ENCODE measurements around the gene CACNG3. TPM values are rescaled to one million over a fixed set of nuclear protein-coding genes. Genes with fewer than 3 reads are reported as not detected.

Gene CACNG3
- total RNA-seq, 1 donor from 2014 or later, result not detected

DNA sequence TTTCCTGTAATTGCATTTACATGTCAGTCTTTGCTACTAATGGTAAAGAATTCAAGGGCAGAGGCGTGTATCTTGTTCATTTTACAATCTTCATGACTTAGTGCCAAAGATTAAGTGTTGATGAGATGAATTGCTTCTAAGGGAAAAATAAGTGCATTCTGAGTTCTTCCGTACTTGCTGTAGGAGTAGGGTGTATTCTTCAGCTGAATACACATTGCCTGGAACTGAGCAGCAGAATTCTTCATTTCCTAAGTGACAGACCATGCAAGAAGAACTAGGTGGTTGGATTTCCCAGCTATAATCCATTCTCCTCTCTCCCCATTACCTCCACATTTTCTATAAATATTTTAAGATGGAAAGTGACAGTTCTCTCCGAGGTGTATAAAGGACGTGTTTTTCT is 104.8 kb downstream of the CACNG3 start:
- no peak for DNase-seq
- intact Hi-C loops (cut with micrococcal nuclease), result no loop called here
- ATAC-seq, result no peak

DNA sequence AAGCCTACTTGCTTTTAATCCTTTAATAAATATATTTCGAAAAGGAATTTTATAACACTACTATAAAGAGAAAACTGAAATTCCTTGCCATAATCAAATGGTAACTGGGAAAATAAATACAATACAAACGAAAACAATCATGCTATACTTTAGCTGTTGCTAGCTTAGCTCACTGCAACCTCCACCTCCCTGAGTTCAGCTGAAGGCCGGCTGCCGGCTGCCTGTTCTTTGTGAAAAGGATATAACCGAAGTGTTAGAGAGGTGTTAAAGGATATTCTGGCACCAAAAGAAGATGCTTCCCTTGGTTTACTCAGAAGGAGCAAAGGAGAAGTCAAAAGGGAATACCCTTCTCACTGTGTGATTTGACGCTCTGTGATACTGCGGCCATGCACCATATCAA is 108.5 kb downstream of the CACNG3 start:
- DNase-seq, result no peak
- ATAC-seq, result no peak
- intact Hi-C loops (cut with micrococcal nuclease), result no loop called here

- intact Hi-C loops (cut with micrococcal nuclease), result no loop called here
- DNase-seq (no peak), ATAC-seq (no peak)
Measured at GRCh38 chr16:24367186-24367710, 111.1 kb downstream of the CACNG3 start.

DNA sequence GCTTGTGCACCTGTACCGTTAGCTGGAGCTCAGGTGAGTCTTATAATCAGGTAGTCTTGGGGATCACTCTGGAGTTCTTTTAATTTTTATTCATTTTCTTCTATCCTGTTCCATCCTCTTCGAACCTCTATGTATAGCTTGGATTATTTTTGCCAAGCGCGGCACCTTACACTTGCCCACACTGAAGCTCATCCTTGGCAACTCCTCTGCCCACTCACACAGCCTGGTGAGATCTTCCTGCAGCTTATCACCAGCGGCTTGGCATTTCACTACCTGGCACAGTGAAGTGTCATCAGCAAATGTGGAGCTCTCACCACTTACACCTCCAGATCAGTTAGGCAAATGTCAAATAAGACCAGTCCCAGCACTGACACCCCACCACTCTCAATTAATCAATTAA is 116.7 kb downstream of the CACNG3 start:
- no peak for DNase-seq
- intact Hi-C loops (cut with micrococcal nuclease), result no loop called here
- no peak for ATAC-seq

DNA sequence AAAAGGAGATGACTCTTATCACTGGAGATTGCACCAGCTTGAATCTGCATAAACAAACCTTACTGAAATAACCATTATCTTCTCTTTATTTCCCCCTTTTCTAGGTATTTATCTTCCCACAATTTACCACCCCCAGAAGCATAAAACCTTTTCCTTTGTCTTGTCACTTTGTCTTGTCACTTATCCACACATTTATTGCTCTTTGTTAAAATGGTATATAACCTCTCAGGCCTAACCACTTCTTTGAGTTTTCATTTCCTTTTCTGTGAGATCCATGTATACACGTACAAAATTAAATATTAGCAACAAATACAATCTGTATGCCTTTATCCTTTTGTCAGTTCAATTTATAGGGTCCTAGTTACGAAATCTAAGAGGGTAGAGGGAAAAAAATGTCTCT is 122.9 kb downstream of the CACNG3 start:
- intact Hi-C loops (cut with micrococcal nuclease), result no loop called here
- ATAC-seq (no peak), DNase-seq (no peak)

DNA sequence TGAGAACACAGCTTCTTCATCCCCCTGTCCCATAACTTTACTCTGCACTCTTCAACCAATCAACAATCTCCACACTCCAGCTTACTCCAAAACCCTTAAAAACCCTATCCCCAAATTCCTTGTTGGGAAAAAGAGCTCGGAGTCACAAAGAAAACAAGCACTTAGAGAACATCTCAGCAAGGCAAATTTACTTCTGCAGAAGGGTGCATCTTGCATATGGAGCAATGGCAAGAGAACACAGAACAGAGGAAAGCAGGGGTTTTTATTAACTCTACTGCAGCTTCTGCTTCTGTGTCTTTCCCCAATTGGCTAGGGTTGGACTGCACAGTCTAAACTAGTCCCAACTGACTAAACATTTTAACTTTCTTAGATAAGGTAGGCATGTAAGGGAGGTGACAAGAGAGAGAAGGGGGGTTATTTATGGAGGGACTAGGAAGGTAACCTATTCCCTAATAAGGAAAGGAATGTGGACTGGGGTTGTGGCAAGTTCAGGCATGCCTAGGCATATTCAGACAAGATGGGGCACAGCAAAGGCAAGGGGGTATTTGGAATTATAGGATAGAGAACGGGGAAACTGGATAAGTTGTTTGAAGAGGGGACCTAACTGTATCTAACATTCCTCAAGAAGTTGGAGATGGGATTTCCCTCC is 125.5 kb downstream of the CACNG3 start:
- ATAC-seq (no peak), DNase-seq (no peak)
- intact Hi-C loops (cut with micrococcal nuclease), result no loop called here

DNA sequence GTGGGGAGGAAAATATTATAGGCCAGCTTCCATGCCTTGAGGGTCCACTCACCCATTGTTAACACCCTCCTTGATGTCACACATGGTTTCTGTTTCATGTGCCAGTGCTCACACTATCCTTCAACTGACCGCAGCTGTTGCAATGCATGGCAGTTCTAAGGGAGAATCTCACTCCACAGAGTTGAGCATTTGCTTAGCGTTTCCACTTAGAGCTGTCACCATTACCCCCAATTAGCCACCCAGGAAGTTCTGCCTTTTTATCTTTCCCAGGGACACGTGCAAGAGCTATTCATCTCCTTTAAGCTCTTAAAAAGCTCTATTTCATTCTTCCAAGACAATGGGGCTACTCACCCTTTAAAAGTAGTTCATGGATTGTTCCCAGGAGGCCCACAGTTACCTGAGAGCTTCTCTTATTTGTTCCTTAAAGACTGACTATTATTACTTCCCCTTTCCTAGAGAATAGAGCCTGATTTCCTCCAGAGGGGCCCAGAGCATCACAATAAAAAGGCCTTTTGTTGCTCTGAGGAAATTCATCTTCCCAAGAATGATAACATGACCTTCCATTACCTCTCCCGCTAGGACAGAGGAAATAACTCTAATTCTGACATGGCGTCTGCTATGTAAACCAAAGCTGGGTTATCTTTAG is 126.8 kb downstream of the CACNG3 start:
- intact Hi-C loops (cut with micrococcal nuclease), result no loop called here
- DNase-seq (no peak), ATAC-seq (no peak)

DNA sequence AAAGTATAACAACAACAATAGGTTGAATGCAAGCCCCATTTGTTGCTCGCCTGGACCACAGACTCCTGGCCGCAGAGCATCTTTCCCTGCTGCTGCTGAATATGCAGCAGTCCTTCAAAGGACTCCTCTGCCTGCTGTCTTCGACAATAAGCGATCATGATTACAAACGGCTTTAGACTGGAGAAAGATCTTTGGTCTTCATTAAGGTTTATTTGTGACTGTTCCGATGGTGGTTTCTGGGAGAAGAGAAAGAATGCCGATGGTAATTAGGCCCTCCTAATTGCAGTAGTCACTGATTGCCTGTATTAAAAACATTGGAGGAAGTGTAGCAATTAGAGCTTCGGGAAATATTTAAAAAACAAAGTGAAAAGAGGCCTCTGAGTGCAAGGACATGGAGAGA is 138.2 kb downstream of the CACNG3 start:
- intact Hi-C loops (cut with micrococcal nuclease), result no loop called here
- DNase-seq, result no peak
- ATAC-seq, result no peak

GRCh38 chr16:24396350-24397271 is 140.5 kb downstream of the CACNG3 start:
- ATAC-seq, result peak; percentile 58
- intact Hi-C loops (cut with micrococcal nuclease), result no loop called here

GRCh38 chr16:24409045-24409444 is 152.9 kb downstream of the CACNG3 start:
- intact Hi-C loops (cut with micrococcal nuclease), result no loop called here
- ATAC-seq, result no peak
- DNase-seq, result no peak

More at GRCh38 chr16:24396350-24397271, 140.5 kb downstream of the CACNG3 start:
- no peak for DNase-seq
